RCC 7860 (cell line): ENCODE measurements around the gene ANTKMT.
A peak's percentile ranks its signal among the peaks of the same experiment; 100 is the strongest.

Source experiments
- DNase-seq: peaks from one replicate; pipeline ENCODE4 v3.0.0-alpha.2; 2015; ENCODE audit warnings: low spot score
- FAIRE-seq: peaks from 2 replicates; lab custom pipeline; 2012; peaks lifted over from hg19 to GRCh38; lab: Jason Lieb, UNC

The ANTKMT gene

GRCh38 chr16:695355-696089 is 25.4 kb upstream of the ANTKMT start:
- no peak for DNase-seq

GRCh38 chr16:698911-699671 is 21.9 kb upstream of the ANTKMT start:
- DNase-seq, result no peak

More at GRCh38 chr16:695355-696089, 25.4 kb upstream of the ANTKMT start:
- no peak for FAIRE-seq

GRCh38 chr16:700684-701584 is 20.0 kb upstream of the ANTKMT start:
- DNase-seq, result no peak
- FAIRE-seq, result no peak

More at GRCh38 chr16:698911-699671, 21.9 kb upstream of the ANTKMT start:
- no peak for FAIRE-seq

- no peak for DNase-seq
- FAIRE-seq, result no peak
Observed at GRCh38 chr16:702341-702740, 18.6 kb upstream of the ANTKMT start.

- DNase-seq (no peak), FAIRE-seq (no peak)
Observed at GRCh38 chr16:703406-703805, 17.5 kb upstream of the ANTKMT start.

GRCh38 chr16:704047-704446 is 16.9 kb upstream of the ANTKMT start:
- no peak for DNase-seq
- FAIRE-seq, result no peak

- DNase-seq (no peak), FAIRE-seq (no peak)
Observed at GRCh38 chr16:704552-705380, 16.2 kb upstream of the ANTKMT start.

GRCh38 chr16:705431-706188 is 15.3 kb upstream of the ANTKMT start, which contains the start of gene FBXL16:
Gene FBXL16, minus strand, starts transcription at chr16:705801. Its CDS starts 8,396 bp downstream, at chr16:697405.
- FAIRE-seq (no peak), DNase-seq (no peak)

- FAIRE-seq, result no peak
- no peak for DNase-seq
Observed at GRCh38 chr16:706189-707061, 14.5 kb upstream of the ANTKMT start.

- no peak for FAIRE-seq
Observed at GRCh38 chr16:707062-707538, 13.8 kb upstream of the ANTKMT start.

GRCh38 chr16:708019-708418 is 12.9 kb upstream of the ANTKMT start:
- no peak for FAIRE-seq

More at GRCh38 chr16:707062-707538, 13.8 kb upstream of the ANTKMT start:
- no peak for DNase-seq

GRCh38 chr16:708959-709358 is 12.0 kb upstream of the ANTKMT start:
- no peak for FAIRE-seq
- no peak for DNase-seq

More at GRCh38 chr16:708019-708418, 12.9 kb upstream of the ANTKMT start:
- no peak for DNase-seq

- FAIRE-seq, result no peak
Observed at GRCh38 chr16:709566-710499, 11.1 kb upstream of the ANTKMT start.

GRCh38 chr16:710500-711075 is 10.4 kb upstream of the ANTKMT start:
- FAIRE-seq, result no peak

More at GRCh38 chr16:709566-710499, 11.1 kb upstream of the ANTKMT start:
- peak; percentile 83 for DNase-seq

GRCh38 chr16:711084-711483 is 9.9 kb upstream of the ANTKMT start:
- DNase-seq (no peak), FAIRE-seq (no peak)

More at GRCh38 chr16:710500-711075, 10.4 kb upstream of the ANTKMT start:
- DNase-seq, result no peak

- no peak for FAIRE-seq
- peak; percentile 48 for DNase-seq
Observed at GRCh38 chr16:711548-712320, 9.2 kb upstream of the ANTKMT start.
